Measurements from ENCODE around the gene SUOX. TPM values are rescaled to one million over a fixed set of nuclear protein-coding genes. Genes with fewer than 3 reads are reported as not detected.

The SUOX gene
- total RNA-seq, 1 experiment from 2014 or later, result 20.7 TPM

DNA sequence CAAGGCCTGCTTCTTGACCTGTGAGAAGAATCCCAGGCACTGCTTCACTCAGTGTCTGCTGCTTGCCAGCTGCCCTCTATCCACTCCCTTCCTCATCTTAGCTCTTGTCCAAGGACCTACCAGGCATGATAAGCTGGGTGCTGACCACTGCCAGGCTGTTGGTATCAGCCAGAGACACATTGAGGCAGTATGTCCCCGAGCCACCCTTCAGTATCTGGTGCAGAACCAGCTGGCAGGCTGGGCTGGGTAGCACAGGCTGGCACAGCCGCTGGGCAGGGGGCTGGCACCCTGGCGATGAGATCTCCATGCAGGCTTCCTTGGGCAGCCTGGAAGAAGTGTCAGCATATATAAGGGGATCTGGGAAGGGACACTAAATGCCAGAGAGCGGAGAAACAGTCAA lies 41.7 kb upstream of the SUOX start:
- TF ChIP-seq CTCF (IDR thresholded peaks at IDR 0.05), result no peak
- TF ChIP-seq TCF7L2 (IDR thresholded peaks at IDR 0.05; ENCODE audit: low read depth, low read length), result no peak
- TF ChIP-seq SIN3A (IDR thresholded peaks at IDR 0.05; ENCODE audit: borderline replicate concordance, insufficient read depth, low read depth, low read length), result no peak
- TF ChIP-seq, protein P1, sequence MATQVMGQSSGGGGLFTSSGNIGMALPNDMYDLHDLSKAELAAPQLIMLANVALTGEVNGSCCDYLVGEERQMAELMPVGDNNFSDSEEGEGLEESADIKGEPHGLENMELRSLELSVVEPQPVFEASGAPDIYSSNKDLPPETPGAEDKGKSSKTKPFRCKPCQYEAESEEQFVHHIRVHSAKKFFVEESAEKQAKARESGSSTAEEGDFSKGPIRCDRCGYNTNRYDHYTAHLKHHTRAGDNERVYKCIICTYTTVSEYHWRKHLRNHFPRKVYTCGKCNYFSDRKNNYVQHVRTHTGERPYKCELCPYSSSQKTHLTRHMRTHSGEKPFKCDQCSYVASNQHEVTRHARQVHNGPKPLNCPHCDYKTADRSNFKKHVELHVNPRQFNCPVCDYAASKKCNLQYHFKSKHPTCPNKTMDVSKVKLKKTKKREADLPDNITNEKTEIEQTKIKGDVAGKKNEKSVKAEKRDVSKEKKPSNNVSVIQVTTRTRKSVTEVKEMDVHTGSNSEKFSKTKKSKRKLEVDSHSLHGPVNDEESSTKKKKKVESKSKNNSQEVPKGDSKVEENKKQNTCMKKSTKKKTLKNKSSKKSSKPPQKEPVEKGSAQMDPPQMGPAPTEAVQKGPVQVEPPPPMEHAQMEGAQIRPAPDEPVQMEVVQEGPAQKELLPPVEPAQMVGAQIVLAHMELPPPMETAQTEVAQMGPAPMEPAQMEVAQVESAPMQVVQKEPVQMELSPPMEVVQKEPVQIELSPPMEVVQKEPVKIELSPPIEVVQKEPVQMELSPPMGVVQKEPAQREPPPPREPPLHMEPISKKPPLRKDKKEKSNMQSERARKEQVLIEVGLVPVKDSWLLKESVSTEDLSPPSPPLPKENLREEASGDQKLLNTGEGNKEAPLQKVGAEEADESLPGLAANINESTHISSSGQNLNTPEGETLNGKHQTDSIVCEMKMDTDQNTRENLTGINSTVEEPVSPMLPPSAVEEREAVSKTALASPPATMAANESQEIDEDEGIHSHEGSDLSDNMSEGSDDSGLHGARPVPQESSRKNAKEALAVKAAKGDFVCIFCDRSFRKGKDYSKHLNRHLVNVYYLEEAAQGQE (IDR thresholded peaks at IDR 0.05; ENCODE audit: insufficient read depth in 1 of 2, low read depth in 2 of 2, low read length in 1 of 2), result no peak
- TF ChIP-seq POLR2AphosphoS5 (IDR thresholded peaks at IDR 0.05; ENCODE audit: low read depth, low read length), result no peak
- in situ Hi-C loops (cut with HindIII; ENCODE audit: low pct_unique_long_range_greater_than_20kb, low sequenced_read_pairs), result no loop called here
- intact Hi-C loops (cut with micrococcal nuclease; ENCODE audit: unreplicated experiment), result no loop called here
- no TSS peak for BruUV-seq (replicated peaks)
- no peaks in the 10 kb centered on the region for H3K9me3 ChIP-seq (ENCODE audit: control insufficient read depth, insufficient read depth, low read depth, low read length)
- no peaks in the 10 kb centered on the region for H3K36me3 ChIP-seq (ENCODE audit: control insufficient read depth, insufficient read depth, low read length)
- CTCF ChIA-PET, result interaction anchor here (0.6 kb wide), 1 partner anchor 25 kb away, joined by 4 read pairs; no protein-coding TSS in a partner anchor
- ATAC-seq, result peak; percentile 36; the same call in 1 of the 2 replicates
- no peaks in the 10 kb centered on the region for H3K4me1 ChIP-seq (ENCODE audit: control insufficient read depth, insufficient read depth, low read length)
- DNase-seq (ENCODE audit: low read depth, low spot score), result no peak
- no peaks in the 10 kb centered on the region for H3K27me3 ChIP-seq (ENCODE audit: control insufficient read depth, insufficient read depth, low read length)
- no peak overlapping the region for H3K4me3 ChIP-seq (ENCODE audit: low read depth in 2 of 2, low read length in 2 of 2)
- POLR2A ChIA-PET, result no interaction called here
- no peak overlapping the region for H3K27ac ChIP-seq (ENCODE audit: low read length)

DNA sequence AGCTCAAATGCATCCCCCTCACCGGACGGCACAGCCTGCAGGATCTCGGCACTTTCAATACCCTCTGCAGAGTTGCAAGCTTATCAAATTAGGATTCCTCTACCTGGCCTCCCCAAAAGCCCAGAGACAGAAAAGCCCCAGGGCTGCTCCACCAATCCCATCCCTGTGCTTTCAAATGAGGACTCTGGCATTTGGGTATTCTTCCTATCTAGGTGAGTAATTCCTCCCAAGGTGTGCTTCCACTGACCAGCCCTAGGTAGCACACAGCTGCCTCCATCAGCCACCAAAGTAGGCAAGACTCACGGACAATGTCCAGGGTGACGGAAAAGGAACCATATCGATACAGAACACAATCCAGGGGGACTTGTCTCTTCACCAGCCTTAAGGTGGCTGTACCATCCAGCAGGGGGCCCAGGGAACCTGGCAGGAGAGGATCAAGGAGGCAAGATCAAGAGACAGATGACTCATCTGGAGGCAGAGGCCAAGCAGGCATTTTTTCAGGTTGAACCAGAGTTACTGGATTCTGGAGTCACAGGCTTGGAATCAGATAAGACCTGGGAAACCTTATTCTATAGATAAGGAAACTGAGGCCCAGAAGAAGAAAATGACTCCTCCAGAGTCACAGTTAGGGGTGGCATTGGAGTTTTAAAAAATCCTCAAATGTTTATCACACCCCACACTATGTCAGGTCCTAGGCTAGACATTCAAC lies 41.1 kb upstream of the SUOX start:
- DNase-seq (ENCODE audit: low read depth, low spot score) (no peak), ATAC-seq (peak; percentile 78)
- intact Hi-C loops (cut with micrococcal nuclease; ENCODE audit: unreplicated experiment), result no loop called here
- Histone ChIP-seq H3K4me3 (ENCODE audit: low read depth in 2 of 2, low read length in 2 of 2) (no peak overlapping the region), H3K9me3 (ENCODE audit: control insufficient read depth, insufficient read depth, low read depth, low read length) (no peaks in the 10 kb centered on the region), H3K4me1 (ENCODE audit: control insufficient read depth, insufficient read depth, low read length) (no peaks in the 10 kb centered on the region), H3K27me3 (ENCODE audit: control insufficient read depth, insufficient read depth, low read length) (no peaks in the 10 kb centered on the region), H3K27ac (ENCODE audit: low read length) (no peak overlapping the region), H3K36me3 (ENCODE audit: control insufficient read depth, insufficient read depth, low read length) (no peaks in the 10 kb centered on the region)
- TF ChIP-seq CTCF (IDR thresholded peaks at IDR 0.05) (no peak), SIN3A (IDR thresholded peaks at IDR 0.05; ENCODE audit: borderline replicate concordance, insufficient read depth, low read depth, low read length) (no peak), POLR2AphosphoS5 (IDR thresholded peaks at IDR 0.05; ENCODE audit: low read depth, low read length) (no peak), TCF7L2 (IDR thresholded peaks at IDR 0.05; ENCODE audit: low read depth, low read length) (no peak)
- TF ChIP-seq, protein P1 (IDR thresholded peaks at IDR 0.05; ENCODE audit: insufficient read depth in 1 of 2, low read depth in 2 of 2, low read length in 1 of 2), result no peak
- ChIA-PET CTCF (interaction anchor here (0.9 kb wide), 1 partner anchor 216 kb away, joined by 3 read pairs; no protein-coding TSS in a partner anchor), POLR2A (interaction anchor here (0.5 kb wide), 1 partner anchor 30 kb away, joined by 3 read pairs; no protein-coding TSS in a partner anchor)
- BruUV-seq (replicated peaks), result no TSS peak
- in situ Hi-C loops (cut with HindIII; ENCODE audit: low pct_unique_long_range_greater_than_20kb, low sequenced_read_pairs), result no loop called here

All from Panc1 (cell line).